ENCODE measurements around the gene DCTN3.

- TF ChIP-seq CTCF (IDR thresholded peaks at IDR 0.05) = no peak
- no peak for TF ChIP-seq POLR2A (IDR thresholded peaks at IDR 0.05)
These were observed 26.1 kb downstream of the DCTN3 start for GRCh38 chr9:34594177-34594576.
